Osteoblast (primary cell): ENCODE measurements around the gene EML3. TPM values are rescaled to one million over a fixed set of nuclear protein-coding genes. Genes with fewer than 3 reads are reported as not detected.

Experiments
- DNase-seq: peaks from one replicate; pipeline ENCODE4 v3.0.0; 2011; ENCODE audit warnings: low spot score, mixed read lengths; ENCODE audit not compliant: insufficient read length; ENCODE audit errors: missing footprints
- H2AFZ ChIP-seq: 2 replicates; pipeline ENCODE4 v1.6.0; 2011; ENCODE audit warnings: mild to moderate bottlenecking, low read length
- H3K27ac ChIP-seq: 2 replicates; pipeline ENCODE4 v1.5.1; 2011; ENCODE audit warnings: mild to moderate bottlenecking, low read depth, low read length, moderate library complexity
- H3K27me3 ChIP-seq: 2 replicates; pipeline ENCODE4 v1.6.0; 2012; ENCODE audit warnings: mild to moderate bottlenecking, control low read depth, inconsistent platforms, low read length, moderate library complexity; ENCODE audit not compliant: insufficient read depth
- H3K36me3 ChIP-seq: 2 replicates; pipeline ENCODE4 v1.5.1; 2011; ENCODE audit warnings: mild to moderate bottlenecking, low read length, control low read depth, moderate library complexity; ENCODE audit not compliant: insufficient read depth
- H3K4me1 ChIP-seq: 2 replicates; pipeline ENCODE4 v1.5.1; 2011; ENCODE audit warnings: mild to moderate bottlenecking, low read length, control low read depth, moderate library complexity; ENCODE audit not compliant: insufficient read depth
- H3K4me2 ChIP-seq: 2 replicates; pipeline ENCODE4 v1.6.0; 2011; ENCODE audit warnings: mild to moderate bottlenecking, low read length; ENCODE audit not compliant: insufficient read depth
- H3K4me3 ChIP-seq: fragments of 200-600 bp; sonication (generic); 3 replicates; pipeline ENCODE4 v1.5.1; 2012; ENCODE audit warnings: mild to moderate bottlenecking, low read length, inconsistent platforms; ENCODE audit not compliant: insufficient read depth
- H3K79me2 ChIP-seq: 2 replicates; pipeline ENCODE4 v1.6.0; 2012; ENCODE audit warnings: mild to moderate bottlenecking, low read length, control low read depth, inconsistent platforms; ENCODE audit not compliant: insufficient read depth
- H3K9me3 ChIP-seq: 2 replicates; pipeline ENCODE4 v1.5.1; 2011; ENCODE audit warnings: low read depth, low read length, control low read depth
- H4K20me1 ChIP-seq: 2 replicates; pipeline ENCODE4 v1.6.0; 2012; ENCODE audit warnings: mild to moderate bottlenecking, low read length, control low read depth; ENCODE audit not compliant: insufficient read depth
- total RNA-seq: library from RNA; depleted of rRNA; stranded (reverse); fragments of >200 nt; gene quantifications from 2 replicates; pipeline ENCODE4 v1.2.3, GENCODE V29; 2012
- TF ChIP-seq, protein P1 (sequence below): IDR thresholded peaks from 2 replicates; pipeline ENCODE4 v1.5.1; 2011; ENCODE audit warnings: mild to moderate bottlenecking, low read depth, low read length, moderate library complexity; ENCODE audit errors: extremely low read depth

EML3 gene
- total RNA-seq, 1 donor = 26.4 TPM

GRCh38 chr11:62580959-62581715 lies 31.4 kb downstream of the EML3 start:
- peak; percentile 34 for DNase-seq
- Histone ChIP-seq H3K27me3 (no peaks in the 10 kb centered on the region), H4K20me1 (no peaks in the 10 kb centered on the region), H3K79me2 (peaks cover 2% of the 10 kb centered on the region), H3K36me3 (peaks cover 28% of the 10 kb centered on the region), H3K9me3 (no peaks in the 10 kb centered on the region), H3K4me3 (no peak overlapping the region), H2AFZ (no peak overlapping the region), H3K4me1 (peaks cover 2% of the 10 kb centered on the region), H3K4me2 (no peak overlapping the region), H3K27ac (no peak overlapping the region)
- TF ChIP-seq, protein P1, sequence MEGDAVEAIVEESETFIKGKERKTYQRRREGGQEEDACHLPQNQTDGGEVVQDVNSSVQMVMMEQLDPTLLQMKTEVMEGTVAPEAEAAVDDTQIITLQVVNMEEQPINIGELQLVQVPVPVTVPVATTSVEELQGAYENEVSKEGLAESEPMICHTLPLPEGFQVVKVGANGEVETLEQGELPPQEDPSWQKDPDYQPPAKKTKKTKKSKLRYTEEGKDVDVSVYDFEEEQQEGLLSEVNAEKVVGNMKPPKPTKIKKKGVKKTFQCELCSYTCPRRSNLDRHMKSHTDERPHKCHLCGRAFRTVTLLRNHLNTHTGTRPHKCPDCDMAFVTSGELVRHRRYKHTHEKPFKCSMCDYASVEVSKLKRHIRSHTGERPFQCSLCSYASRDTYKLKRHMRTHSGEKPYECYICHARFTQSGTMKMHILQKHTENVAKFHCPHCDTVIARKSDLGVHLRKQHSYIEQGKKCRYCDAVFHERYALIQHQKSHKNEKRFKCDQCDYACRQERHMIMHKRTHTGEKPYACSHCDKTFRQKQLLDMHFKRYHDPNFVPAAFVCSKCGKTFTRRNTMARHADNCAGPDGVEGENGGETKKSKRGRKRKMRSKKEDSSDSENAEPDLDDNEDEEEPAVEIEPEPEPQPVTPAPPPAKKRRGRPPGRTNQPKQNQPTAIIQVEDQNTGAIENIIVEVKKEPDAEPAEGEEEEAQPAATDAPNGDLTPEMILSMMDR = no peak

DNA sequence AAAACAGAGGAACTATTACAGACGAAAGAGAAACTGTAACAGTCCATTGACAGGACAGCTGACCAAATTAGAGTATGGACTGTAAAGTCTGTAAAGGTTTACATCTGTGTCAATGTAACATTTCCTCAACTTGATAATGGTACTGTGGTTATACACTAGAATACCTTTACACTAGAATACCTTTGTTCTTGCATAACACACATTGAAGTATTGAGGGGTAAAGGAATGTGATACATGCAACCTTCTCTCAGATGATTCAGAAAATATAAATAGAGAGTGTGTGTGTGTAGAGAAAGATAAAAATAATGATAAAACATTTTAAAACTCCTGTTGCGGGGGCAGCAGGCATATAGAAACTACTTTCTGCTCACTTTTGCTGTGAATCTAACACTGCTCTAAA lies 33.3 kb downstream of the EML3 start:
- H3K27me3 ChIP-seq = no peaks in the 10 kb centered on the region
- peaks cover 19% of the 10 kb centered on the region for H3K79me2 ChIP-seq
- H2AFZ ChIP-seq = no peak overlapping the region
- H3K27ac ChIP-seq = no peak overlapping the region
- H4K20me1 ChIP-seq = no peaks in the 10 kb centered on the region
- H3K36me3 ChIP-seq = peaks cover 30% of the 10 kb centered on the region
- H3K4me2 ChIP-seq = no peak overlapping the region
- DNase-seq = peak; percentile 25
- no peak overlapping the region for H3K4me3 ChIP-seq
- TF ChIP-seq, protein P1 = no peak
- H3K4me1 ChIP-seq = peaks cover 14% of the 10 kb centered on the region
- H3K9me3 ChIP-seq = no peaks in the 10 kb centered on the region

GRCh38 chr11:62578541-62578940 lies 34.0 kb downstream of the EML3 start:
- no peaks in the 10 kb centered on the region for H4K20me1 ChIP-seq
- no peak overlapping the region for H3K4me3 ChIP-seq
- H3K27me3 ChIP-seq = no peaks in the 10 kb centered on the region
- no peak overlapping the region for H3K4me2 ChIP-seq
- peaks cover 14% of the 10 kb centered on the region for H3K4me1 ChIP-seq
- H3K27ac ChIP-seq = no peak overlapping the region
- no peak for DNase-seq
- H3K36me3 ChIP-seq = peaks cover 30% of the 10 kb centered on the region
- H2AFZ ChIP-seq = no peak overlapping the region
- no peaks in the 10 kb centered on the region for H3K9me3 ChIP-seq
- peaks cover 23% of the 10 kb centered on the region for H3K79me2 ChIP-seq
- TF ChIP-seq, protein P1 = no peak

DNA sequence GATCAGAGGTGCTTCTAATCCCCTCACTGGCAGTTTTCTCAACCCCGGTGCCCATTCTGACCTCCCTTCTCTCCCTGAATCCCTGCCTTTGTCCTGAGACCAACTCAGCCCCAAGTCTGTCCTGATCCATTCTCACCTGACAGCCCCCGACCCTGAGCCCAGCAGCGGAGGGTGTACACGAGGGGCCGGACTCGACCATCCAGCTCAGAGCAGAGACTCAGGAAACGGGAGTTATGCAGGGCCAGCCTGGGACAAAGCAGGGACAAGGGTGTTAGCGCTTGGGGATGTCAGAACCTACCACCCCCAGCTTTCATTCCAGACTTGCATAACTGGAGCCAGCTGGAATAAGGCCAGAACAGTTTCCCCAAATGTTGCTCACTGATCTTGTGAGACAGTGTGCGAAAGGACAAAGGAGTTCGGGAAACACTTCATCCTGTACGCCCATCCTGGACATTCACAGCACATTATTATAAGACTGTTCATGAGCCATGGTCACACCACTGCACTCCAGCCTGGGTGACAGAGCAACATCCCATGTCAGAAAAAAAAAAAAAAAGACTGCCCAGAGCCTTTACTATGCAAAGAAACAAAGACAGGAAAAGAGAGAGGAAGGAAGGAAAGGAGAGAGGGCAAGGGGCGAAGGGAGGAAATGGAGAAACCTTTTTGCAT lies 35.4 kb downstream of the EML3 start:
- peaks cover 11% of the 10 kb centered on the region for H4K20me1 ChIP-seq
- H2AFZ ChIP-seq = no peak overlapping the region
- TF ChIP-seq, protein P1 = no peak
- H3K79me2 ChIP-seq = peaks cover 37% of the 10 kb centered on the region
- H3K9me3 ChIP-seq = no peaks in the 10 kb centered on the region
- peaks cover 18% of the 10 kb centered on the region for H3K4me1 ChIP-seq
- peaks cover 33% of the 10 kb centered on the region for H3K36me3 ChIP-seq
- peak; percentile 14 for DNase-seq
- H3K4me3 ChIP-seq = no peak overlapping the region
- no peak overlapping the region for H3K27ac ChIP-seq
- no peaks in the 10 kb centered on the region for H3K27me3 ChIP-seq
- no peak overlapping the region for H3K4me2 ChIP-seq
